ENCODE results near the gene CCDC92.

GRCh38 chr12:123895451-123895850 lies 77.2 kb downstream of the CCDC92 start:
- TF ChIP-seq CTCF (IDR thresholded peaks at IDR 0.05) = no peak
- no peak for TF ChIP-seq RFX5 (IDR thresholded peaks at IDR 0.05; ENCODE audit: low read length)
- no peak for TF ChIP-seq SMC3 (IDR thresholded peaks at IDR 0.05; ENCODE audit: low read depth, low read length)
- TF ChIP-seq GABPA (IDR thresholded peaks at IDR 0.05; ENCODE audit: low read depth) = no peak
- no peak for TF ChIP-seq CHD2 (IDR thresholded peaks at IDR 0.05; ENCODE audit: low read length, partially characterized antibody)
- no peak for TF ChIP-seq PBX3 (IDR thresholded peaks at IDR 0.05)
- no peak for TF ChIP-seq FOXM1 (IDR thresholded peaks at IDR 0.05; ENCODE audit: low read depth)
- no peak for TF ChIP-seq MAX (IDR thresholded peaks at IDR 0.05; ENCODE audit: low read depth)
- TF ChIP-seq EP300 (IDR thresholded peaks at IDR 0.05; ENCODE audit: borderline replicate concordance in 1 of 2, low read depth in 1 of 2, low read length in 1 of 2) = no peak
- TF ChIP-seq REST (IDR thresholded peaks at IDR 0.05; ENCODE audit: low read depth, low read length) = no peak

Measured in SK-N-SH (cell line).